Pancreas (tissue), 10 donors: ENCODE measurements around the gene FURIN. TPM values are rescaled to one million over a fixed set of nuclear protein-coding genes. Genes with fewer than 3 reads are reported as not detected.
A peak's percentile ranks its signal among the peaks of the same experiment; 100 is the strongest.
"Not testable (repeated sequence)": the region's sequence is repeated elsewhere in the genome, so short reads cannot be mapped to it uniquely, and the experiment has no call there.

ENCODE experiments used
- ATAC-seq, 4 donors: fragments of 200-7000 bp; cut with Tn5 transposase; one replicate each; pipeline versions ENCODE4 v1.8.0 to v1.9.1; 2020; ENCODE audit warnings: mild to moderate bottlenecking in 4 of 4, moderate library complexity in 4 of 4
- DNase-seq, 6 donors: peaks; one replicate each; pipeline ENCODE4 v3.0.0-alpha.2; 2020
- FAIRE-seq: peaks from 2 replicates; lab custom pipeline; 2012; peaks lifted over from hg19 to GRCh38; lab: Jason Lieb, UNC
- H3K27ac ChIP-seq, 4 donors: fragments of 200-600 bp; sonication (generic); 1 replicate in 3 of 4; 2 replicates in 1 of 4; pipeline versions ENCODE4 v1.5.0 to v1.8.0; 2020
- H3K27me3 ChIP-seq, 4 donors: fragments of 200-600 bp; one replicate each; pipeline ENCODE4 v1.8.0; 2021
- H3K36me3 ChIP-seq, 3 donors: fragments of 200-600 bp; sonication (generic) in 1 of 3; one replicate each; pipeline versions ENCODE4 v1.5.0 to v1.8.0; 2020 to 2021
- H3K4me1 ChIP-seq, 3 donors: fragments of 200-600 bp; one replicate each; pipeline ENCODE4 v1.8.0; 2021
- H3K4me3 ChIP-seq, 4 donors: fragments of 200-600 bp; sonication (generic) in 2 of 4; one replicate each; pipeline versions ENCODE4 v1.5.0 to v1.8.0; 2020 to 2021
- H3K9me3 ChIP-seq, 4 donors: fragments of 200-600 bp; one replicate each; pipeline ENCODE4 v1.8.0; 2021
- CTCF ChIP-seq, 4 donors: fragments of 200-600 bp; sonication (generic) in 3 of 4; IDR thresholded peaks; one replicate each; pipeline versions ENCODE4 v1.5.0 to v1.8.0; 2021; ENCODE audit warnings: antibody characterized with exemption in 4 of 4
- WGBS, 2 donors: extraction: QIAGEN DNeasy Blood & Tissue Kit; methylation state at CpG; one replicate each; pipeline ENCODE4 v1.1.7; 2013; 5-methylcytosine and 5-hydroxymethylcytosine counted together
- intact Hi-C, 3 donors: fragments of 100-400 bp; cut with DNase I; formaldehyde crosslinking; loops; one replicate each; pipeline versions ENCODE4 v1.11.1 to v1.14.2; 2022
- polyA plus RNA-seq, 2 donors: library from polyadenylated mRNA; stranded (reverse); fragments of 200-250 nt; gene quantifications; one replicate each; pipeline ENCODE4 v1.2.3, GENCODE V29; 2013
- total RNA-seq, 6 donors: library from RNA; stranded (reverse); fragmentation: NEBNext Ultra II Directional in 4 of 6; extraction: Animal tissue kit (Norgen Biotek cat#: 25700) in 4 of 6; gene quantifications; one replicate each; pipeline versions ENCODE4 v1.2.1 to v1.2.4, GENCODE V29; 2021 to 2023
- donor health status: healthy with polysubstance abuse.
- donor health status: DM: no; HTN: no; CAD: no; lungs with moderate emphysema.
- donor health status: DM: no; HTN: no; CAD: no.
- donor health status: control.
- donor health status: control.
- donor health status: Bipolar disorder and iron deficiency.
- donor health status: DM: yes; HTN: yes; CAD: no.
- donor health status: DM: no; HTN: no; CAD: no.
- donor health status: DM: no; HTN: no; CAD: no.
- donor health status: DM: yes; HTN: yes; CAD: no.

Gene FURIN
- total and polyA plus RNA-seq, 8 donors = 50.3 to 106 (median 84.2) TPM

GRCh38 chr15:90907051-90907660 lies 38.8 kb downstream of the FURIN start:
- intact Hi-C loops = no loop called here
- no peak for TF ChIP-seq CTCF (IDR thresholded peaks at IDR 0.05)
- Histone ChIP-seq H3K4me3 (no peak overlapping the region), H3K4me1 (peaks cover 10 to 34% (median 22%) of the 10 kb centered on the region in 3 donors), H3K9me3 (no peaks in the 10 kb centered on the region), H3K36me3 (peaks cover 9 to 42% (median 36%) of the 10 kb centered on the region in 3 donors), H3K27ac (no peak overlapping the region), H3K27me3 (no peaks in the 10 kb centered on the region)
- no peak for FAIRE-seq
- no peak for ATAC-seq
- DNase-seq = peak in 1 of 6 donors; percentile 55
- 79 to 83% methylated on average over 15 of the region's 15 CpGs for WGBS, 2 donors

- no peaks in the 10 kb centered on the region for H3K9me3 ChIP-seq
- intact Hi-C loops = no loop called here
- H3K4me3 ChIP-seq = no peak overlapping the region
- H3K27me3 ChIP-seq = no peaks in the 10 kb centered on the region
- peaks cover 10 to 34% (median 22%) of the 10 kb centered on the region in 3 donors for H3K4me1 ChIP-seq
- peaks cover 13 to 50% (median 43%) of the 10 kb centered on the region in 3 donors for H3K36me3 ChIP-seq
- DNase-seq = no peak
- no peak for FAIRE-seq
- no peak for TF ChIP-seq CTCF (IDR thresholded peaks at IDR 0.05)
- peak overlapping the region in 1 of 4 donors; percentile 22 for H3K27ac ChIP-seq
- ATAC-seq = no peak
- 54 to 62% methylated on average over 9 of the region's 9 CpGs for WGBS, 2 donors
These were observed 39.6 kb downstream of the FURIN start for GRCh38 chr15:90907838-90908507.

- Histone ChIP-seq H3K36me3 (peaks cover 13 to 65% (median 56%) of the 10 kb centered on the region in 3 donors), H3K4me1 (peaks cover 10 to 28% (median 20%) of the 10 kb centered on the region in 3 donors)
- ATAC-seq, intact Hi-C loops, DNase-seq, H3K4me3 ChIP-seq, FAIRE-seq, H3K27me3 ChIP-seq, H3K27ac ChIP-seq, H3K9me3 ChIP-seq: not testable (repeated sequence)
- WGBS, 2 donors = 75% methylated on average over 11 of the region's 11 CpGs
These were observed 41.1 kb downstream of the FURIN start for GRCh38 chr15:90909449-90909848.

GRCh38 chr15:90909976-90910375 lies 41.6 kb downstream of the FURIN start:
- no peaks in the 10 kb centered on the region for H3K9me3 ChIP-seq
- FAIRE-seq (no peak), ATAC-seq (no peak), DNase-seq (no peak)
- WGBS, 2 donors = 92 to 95% methylated on average over 8 of the region's 8 CpGs
- no peaks in the 10 kb centered on the region for H3K27me3 ChIP-seq
- intact Hi-C loops = no loop called here
- H3K27ac ChIP-seq = no peak overlapping the region
- no peak for TF ChIP-seq CTCF (IDR thresholded peaks at IDR 0.05)
- H3K4me1 ChIP-seq = peaks cover 10 to 23% (median 18%) of the 10 kb centered on the region in 3 donors
- peaks cover 13 to 71% (median 60%) of the 10 kb centered on the region in 3 donors for H3K36me3 ChIP-seq
- H3K4me3 ChIP-seq = no peak overlapping the region

- WGBS, 2 donors = 94 to 95% methylated on average over 24 of the region's 24 CpGs
- H3K27ac ChIP-seq = no peak overlapping the region
- H3K4me3 ChIP-seq = no peak overlapping the region
- ATAC-seq = no peak
- peaks cover 4 to 16% (median 11%) of the 10 kb centered on the region in 3 donors for H3K4me1 ChIP-seq
- intact Hi-C loops = no loop called here
- FAIRE-seq = no peak
- peaks cover 13 to 77% (median 54%) of the 10 kb centered on the region in 3 donors for H3K36me3 ChIP-seq
- no peak for TF ChIP-seq CTCF (IDR thresholded peaks at IDR 0.05)
- no peaks in the 10 kb centered on the region for H3K9me3 ChIP-seq
- no peaks in the 10 kb centered on the region for H3K27me3 ChIP-seq
- DNase-seq = peak in 1 of 6 donors; percentile 53
These were observed 42.3 kb downstream of the FURIN start for GRCh38 chr15:90910441-90911301.
